IMR-90 (cell line): ENCODE data around the gene TCF12. TPM values are rescaled to one million over a fixed set of nuclear protein-coding genes. Genes with fewer than 3 reads are reported as not detected.

Source experiments
- ATAC-seq: fragments of 200-7000 bp; cut with Tn5 transposase; 2 replicates; pipeline ENCODE4 v1.9.1; 2020; ENCODE audit warnings: low read depth, mild to moderate bottlenecking, moderate library complexity
- BruUV-seq: library from RNA; stranded (reverse); fragments of 400-500 nt; replicated peaks from 2 replicates; lab custom pipeline; 2021; lab: Mats Ljungman, UMichigan
- CTCF ChIA-PET: fragments of 300-600 bp; formaldehyde crosslinking; extraction: SDS; loops from one replicate; lab custom pipeline; 2021; ENCODE audit warnings: antibody characterized with exemption; lab: Yijun Ruan, JAX
- POLR2A ChIA-PET: fragments of 300-600 bp; sonication (Branson Sonifier 250); formaldehyde crosslinking; loops from one replicate; lab custom pipeline; 2022; ENCODE audit warnings: antibody characterized with exemption; ENCODE audit not compliant: unreplicated experiment; lab: Charles Lee
- DNase-seq: peaks from one replicate; pipeline ENCODE4 v3.0.0; 2013
- H2AFZ ChIP-seq: replicated peaks from 2 replicates; pipeline ENCODE3; 2013; ENCODE audit warnings: low read length, mild to moderate bottlenecking; ENCODE audit not compliant: poor library complexity
- H2AK5ac ChIP-seq: 2 replicates; pipeline ENCODE4 v1.6.1; 2013; ENCODE audit warnings: low read depth, low read length, inconsistent platforms
- H2AK9ac ChIP-seq: replicated peaks from 2 replicates; pipeline ENCODE3; 2013; ENCODE audit warnings: mild to moderate bottlenecking, low read depth, low read length, moderate library complexity; ENCODE audit not compliant: poor library complexity
- H2BK120ac ChIP-seq: 2 replicates; pipeline ENCODE4 v1.6.1; 2013; ENCODE audit warnings: low read depth, low read length, inconsistent platforms
- H2BK15ac ChIP-seq: 3 replicates; pipeline ENCODE4 v1.6.1; 2013; ENCODE audit warnings: low read depth, low read length, inconsistent platforms
- H2BK20ac ChIP-seq: 2 replicates; pipeline ENCODE4 v1.6.1; 2013; ENCODE audit warnings: low read depth, mild to moderate bottlenecking, inconsistent platforms, low read length, moderate library complexity
- H2BK5ac ChIP-seq: 2 replicates; pipeline ENCODE4 v1.6.1; 2013; ENCODE audit warnings: mild to moderate bottlenecking, low read depth, low read length, inconsistent platforms; ENCODE audit not compliant: poor library complexity, severe bottlenecking
- H3K14ac ChIP-seq: replicated peaks from 2 replicates; pipeline ENCODE4 v1.6.1; 2013; ENCODE audit warnings: low read depth, low read length, inconsistent platforms
- H3K18ac ChIP-seq: 2 replicates; pipeline ENCODE4 v1.6.1; 2013; ENCODE audit warnings: low read depth, low read length, control low read depth
- H3K23ac ChIP-seq: 2 replicates; pipeline ENCODE4 v1.6.1; 2013; ENCODE audit warnings: low read depth, low read length, inconsistent platforms
- H3K27ac ChIP-seq: 2 replicates; pipeline ENCODE4 v1.5.1; 2013; ENCODE audit warnings: mild to moderate bottlenecking, control low read depth, low read length; ENCODE audit not compliant: insufficient read depth
- H3K27me3 ChIP-seq: 2 replicates; pipeline ENCODE4 v1.6.1; 2013; ENCODE audit warnings: low read length; ENCODE audit not compliant: control insufficient read depth, insufficient read depth
- H3K36me3 ChIP-seq: 2 replicates; pipeline ENCODE4 v1.6.1; 2013; ENCODE audit warnings: low read length, mixed read lengths; ENCODE audit not compliant: control insufficient read depth, insufficient read depth
- H3K4ac ChIP-seq: 2 replicates; pipeline ENCODE4 v1.6.1; 2013; ENCODE audit warnings: low read depth, low read length, inconsistent platforms
- H3K4me1 ChIP-seq: 2 replicates; pipeline ENCODE4 v1.6.1; 2013; ENCODE audit warnings: low read length, mixed read lengths; ENCODE audit not compliant: control insufficient read depth, insufficient read depth
- H3K4me2 ChIP-seq: 2 replicates; pipeline ENCODE4 v1.6.1; 2013; ENCODE audit warnings: low read depth, mild to moderate bottlenecking, control low read depth, low read length, moderate library complexity
- H3K4me3 ChIP-seq: 2 replicates; pipeline ENCODE4 v1.5.1; 2013; ENCODE audit warnings: low read depth, mild to moderate bottlenecking, control low read depth, low read length, moderate library complexity; ENCODE audit not compliant: insufficient read depth
- H3K56ac ChIP-seq: 2 replicates; pipeline ENCODE4 v1.6.1; 2013; ENCODE audit warnings: low read length, inconsistent platforms; ENCODE audit not compliant: insufficient read depth; ENCODE audit errors: extremely low read depth
- H3K79me1 ChIP-seq, 2 experiments: 2 replicates each; pipeline ENCODE4 v1.6.1; 2013; ENCODE audit warnings: low read length in 2 of 2, inconsistent platforms in 1 of 2, low read depth in 1 of 2
- H3K9ac ChIP-seq: 2 replicates; pipeline ENCODE4 v1.6.1; 2013; ENCODE audit warnings: low read depth, low read length, control low read depth
- H3K9me1 ChIP-seq: 2 replicates; pipeline ENCODE4 v1.6.1; 2013; ENCODE audit warnings: low read length, inconsistent platforms; ENCODE audit not compliant: insufficient read depth
- H3K9me3 ChIP-seq: 2 replicates; pipeline ENCODE4 v1.6.1; 2013; ENCODE audit warnings: low read length; ENCODE audit not compliant: control insufficient read depth, insufficient read depth
- H4K20me1 ChIP-seq: 2 replicates; pipeline ENCODE4 v1.6.1; 2013; ENCODE audit warnings: low read length, inconsistent platforms; ENCODE audit not compliant: insufficient read depth
- H4K5ac ChIP-seq: 2 replicates; pipeline ENCODE4 v1.6.1; 2013; ENCODE audit warnings: mild to moderate bottlenecking, low read depth, low read length, control low read depth
- H4K8ac ChIP-seq, 2 experiments: 2 replicates each; pipeline ENCODE4 v1.6.1; 2013; ENCODE audit warnings: low read depth in 2 of 2, low read length in 2 of 2, control low read depth in 1 of 2, inconsistent platforms in 1 of 2
- H4K91ac ChIP-seq: 2 replicates; pipeline ENCODE4 v1.6.1; 2013; ENCODE audit warnings: low read depth, low read length, inconsistent platforms; ENCODE audit not compliant: insufficient read depth
- BHLHE40 ChIP-seq: fragments of 150-350 bp; IDR thresholded peaks from 2 replicates; pipeline ENCODE4 v1.6.1; 2016; ENCODE audit warnings: mild to moderate bottlenecking, low read depth, low read length
- CEBPB ChIP-seq: IDR thresholded peaks from 2 replicates; pipeline ENCODE4 v1.6.1; 2012; ENCODE audit warnings: low read depth, low read length, improper control_type of control experiment
- CHD1 ChIP-seq: IDR thresholded peaks from 2 replicates; pipeline ENCODE4 v1.6.1; 2012; ENCODE audit warnings: low read depth, low read length, improper control_type of control experiment
- CTCF ChIP-seq: conservative IDR thresholded peaks from 2 replicates; pipeline ENCODE4 v1.5.1; 2012; ENCODE audit warnings: mild to moderate bottlenecking, low read depth, low read length, improper control_type of control experiment
- ELK1 ChIP-seq: fragments of 150-350 bp; IDR thresholded peaks from 2 replicates; pipeline ENCODE4 v1.6.1; 2016; ENCODE audit warnings: low read depth, mild to moderate bottlenecking, low read length, moderate library complexity, borderline replicate concordance
- FOS ChIP-seq: fragments of 150-350 bp; IDR thresholded peaks from 2 replicates; pipeline ENCODE4 v1.6.1; 2016; ENCODE audit warnings: low read depth, low read length
- MAZ ChIP-seq: IDR thresholded peaks from 2 replicates; pipeline ENCODE4 v1.6.1; 2012; ENCODE audit warnings: low read depth, mild to moderate bottlenecking, low read length, improper control_type of control experiment, moderate library complexity, borderline replicate concordance
- MXI1 ChIP-seq: IDR thresholded peaks from 2 replicates; pipeline ENCODE4 v1.6.1; 2012; ENCODE audit warnings: low read depth, mild to moderate bottlenecking, low read length, moderate library complexity, borderline replicate concordance
- NFE2L2 ChIP-seq: fragments of 150-350 bp; IDR thresholded peaks from 2 replicates; pipeline ENCODE4 v1.6.1; 2016; ENCODE audit warnings: low read depth, mild to moderate bottlenecking, low read length
- POLR2A ChIP-seq: IDR thresholded peaks from 2 replicates; pipeline ENCODE4 v1.6.1; 2012; ENCODE audit warnings: mild to moderate bottlenecking, low read depth, low read length
- RAD21 ChIP-seq: IDR thresholded peaks from 2 replicates; pipeline ENCODE4 v1.6.1; 2012; ENCODE audit warnings: low read length, improper control_type of control experiment
- RCOR1 ChIP-seq: IDR thresholded peaks from 2 replicates; pipeline ENCODE4 v1.6.1; 2012; ENCODE audit warnings: mild to moderate bottlenecking, low read length, improper control_type of control experiment; ENCODE audit not compliant: insufficient replicate concordance
- RFX5 ChIP-seq: IDR thresholded peaks from 2 replicates; pipeline ENCODE4 v1.8.0; 2012; ENCODE audit warnings: low read depth, mild to moderate bottlenecking, low read length, moderate library complexity
- SMC3 ChIP-seq: fragments of 150-350 bp; IDR thresholded peaks from 2 replicates; pipeline ENCODE4 v1.6.1; 2016; ENCODE audit warnings: low read depth, mild to moderate bottlenecking, antibody characterized with exemption, low read length, moderate library complexity
- WGBS, 2 experiments: methylation state at CpG; one replicate each; pipeline versions ENCODE4 v1.1.5 to v1.1.7; 2013; ENCODE audit warnings: missing lambda C conversion rate in 2 of 2; ENCODE audit not compliant: insufficient read length in 1 of 2; ENCODE audit errors: extremely low coverage in 2 of 2; 5-methylcytosine and 5-hydroxymethylcytosine counted together
- dilution Hi-C: fragments of 300-500 bp; cut with HindIII; formaldehyde crosslinking; loops from one replicate; pipeline ENCODE4 v1.14.3; 2018; ENCODE audit warnings: low sequenced_read_pairs; ENCODE audit not compliant: unreplicated experiment
- in situ Hi-C: fragments of 300-500 bp; cut with MboI; formaldehyde crosslinking; loops from 3 replicates; pipeline ENCODE4 v1.14.3; 2019; ENCODE audit warnings: low sequenced_read_pairs, inconsistent platforms, mixed read lengths
- intact Hi-C: fragments of 100-400 bp; cut with micrococcal nuclease; formaldehyde crosslinking; loops from 2 replicates; pipeline ENCODE4 v1.10.0; 2022
- polyA plus RNA-seq, 3 experiments: library from polyadenylated mRNA; depleted of rRNA; stranded (reverse); fragments of >200 nt; gene quantifications; 2 replicates each; pipeline ENCODE4 v1.2.3, GENCODE V29; 2012; ENCODE audit warnings: low replicate concordance in 1 of 3
- total RNA-seq: library from RNA; depleted of rRNA; stranded (reverse); fragments of >200 nt; gene quantifications from 2 replicates; pipeline ENCODE4 v1.2.3, GENCODE V29; 2012

Gene TCF12
- total and polyA plus RNA-seq, 2 of the 4 experiments (the other 2 are of a cell fraction), result 79.4 to 160 TPM

GRCh38 chr15:57323806-57324589 lies 405.6 kb downstream of the TCF12 start:
- Histone ChIP-seq H3K18ac (no peak overlapping the region), H4K5ac (peak overlapping the region; percentile 43), H4K20me1 (no peaks in the 10 kb centered on the region), H3K56ac (no peak overlapping the region), H3K4me1 (peaks cover 5% of the 10 kb centered on the region), H2BK120ac (peak overlapping the region; percentile 75; the same call in 1 of the 2 replicates), H3K23ac (0 out of 2 replicates have a peak overlapping the region, but pooled peaks have one; percentile 34), H2BK15ac (peak overlapping the region; percentile 58; the same call in 1 of the 3 replicates), H3K27ac (peak overlapping the region; percentile 20; the same call in 1 of the 2 replicates), H3K9ac (no peak overlapping the region), H4K91ac (peak overlapping the region; percentile 58), H4K8ac (peak overlapping the region; percentile 43 to 82; a peak in 3 of 4 replicates), H3K4me3 (no peak overlapping the region), H2AK9ac (peak overlapping the region; percentile 90), H3K4ac (peak overlapping the region; percentile 66), H2AFZ (peak overlapping the region; percentile 84), H3K27me3 (no peaks in the 10 kb centered on the region), H2BK20ac (peak overlapping the region; percentile 58; the same call in 1 of the 2 replicates), H3K36me3 (no peaks in the 10 kb centered on the region), H3K79me1 (no peaks in the 10 kb centered on the region), H3K9me1 (peaks cover 16% of the 10 kb centered on the region), H3K14ac (peak overlapping the region; percentile 45; the same call in 1 of the 2 replicates), H3K4me2 (no peak overlapping the region), H2BK5ac (peak overlapping the region; percentile 67), H3K9me3 (no peaks in the 10 kb centered on the region), H2AK5ac (peak overlapping the region; percentile 7)
- peak; percentile 60 for DNase-seq
- intact Hi-C loops, result no loop called here
- ChIA-PET POLR2A (no interaction called here), CTCF (no interaction called here)
- peak; percentile 21; the same call in 1 of the 2 replicates for ATAC-seq
- dilution Hi-C loops, result no loop called here
- WGBS, 2 experiments, result no CpG with 5 or more reads among the region's 6 CpGs
- in situ Hi-C loops, result no loop called here
- BruUV-seq, result no TSS peak
- no peak for TF ChIP-seq POLR2A
- no peak for TF ChIP-seq MXI1
- TF ChIP-seq MAZ, result no peak
- no peak for TF ChIP-seq FOS
- no peak for TF ChIP-seq NFE2L2
- TF ChIP-seq RAD21, result no peak
- TF ChIP-seq SMC3, result no peak
- TF ChIP-seq CHD1, result no peak
- TF ChIP-seq BHLHE40, result no peak
- no peak for TF ChIP-seq CTCF
- no peak for TF ChIP-seq RCOR1
- TF ChIP-seq ELK1, result no peak
- TF ChIP-seq RFX5, result no peak
- TF ChIP-seq CEBPB, result no peak
